Retina (tissue), 1 donor: ENCODE data around the gene CSF3R.

Source experiments
- DNase-seq: peaks from one replicate; pipeline ENCODE4 v3.0.0-alpha.2; 2016

Gene CSF3R

DNA sequence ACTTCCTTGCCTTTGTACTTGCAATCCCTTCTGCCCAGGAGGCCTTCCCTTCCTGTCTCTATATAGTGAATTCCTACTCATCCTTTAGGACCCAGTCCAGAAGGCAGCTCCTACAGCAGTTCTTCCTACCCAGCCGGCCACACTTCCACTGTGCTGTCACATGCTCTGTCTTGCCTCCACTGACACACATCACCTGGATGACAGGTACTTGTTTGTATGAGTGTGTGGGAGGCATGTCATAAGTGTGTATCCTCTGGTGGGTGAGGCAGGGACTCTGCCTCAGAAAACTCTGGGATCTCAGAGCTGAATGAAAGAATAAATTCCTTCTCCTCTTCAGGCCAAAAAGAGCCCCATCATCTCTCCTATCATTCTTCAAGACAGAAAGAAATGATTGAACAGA lies 27.3 kb downstream of the CSF3R start:
- DNase-seq: no peak

DNA sequence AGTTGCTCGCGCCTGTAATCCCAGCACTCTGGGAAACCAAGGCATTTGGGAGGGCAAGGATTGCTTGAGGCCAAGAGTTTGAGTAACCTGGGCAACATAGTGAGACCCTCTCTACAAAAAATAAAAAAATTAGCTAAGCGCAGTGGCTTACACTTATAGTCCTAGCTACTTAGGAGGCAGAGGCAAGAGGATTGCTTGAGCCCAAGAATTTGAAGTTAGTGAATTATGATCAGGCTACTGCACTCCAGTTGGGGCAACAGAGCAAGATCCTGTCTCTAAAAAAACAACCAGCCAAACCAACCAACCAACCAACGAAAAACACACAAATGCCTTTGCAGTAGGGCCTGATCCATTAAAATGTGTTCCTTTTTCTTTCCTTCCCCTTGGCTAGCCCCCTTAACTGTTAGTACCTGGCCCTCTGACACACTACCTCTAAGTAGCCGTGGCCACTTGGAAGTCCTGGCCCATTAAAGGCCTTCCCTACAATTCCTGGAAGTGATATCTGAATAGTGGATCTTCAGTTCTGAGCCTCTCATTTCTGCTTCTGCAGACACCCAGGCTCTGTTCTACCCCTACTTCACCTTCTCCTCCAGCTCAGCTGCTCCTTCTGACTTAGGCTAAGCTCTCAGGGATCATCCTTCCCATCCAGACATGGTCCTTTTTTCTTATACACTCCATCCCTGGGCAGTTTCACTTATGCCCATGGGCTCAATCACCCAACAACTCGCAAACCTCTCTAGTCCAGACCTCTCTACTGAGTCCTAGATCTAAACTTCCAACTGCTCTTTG lies 28.9 kb downstream of the CSF3R start:
- DNase-seq: no peak

DNA sequence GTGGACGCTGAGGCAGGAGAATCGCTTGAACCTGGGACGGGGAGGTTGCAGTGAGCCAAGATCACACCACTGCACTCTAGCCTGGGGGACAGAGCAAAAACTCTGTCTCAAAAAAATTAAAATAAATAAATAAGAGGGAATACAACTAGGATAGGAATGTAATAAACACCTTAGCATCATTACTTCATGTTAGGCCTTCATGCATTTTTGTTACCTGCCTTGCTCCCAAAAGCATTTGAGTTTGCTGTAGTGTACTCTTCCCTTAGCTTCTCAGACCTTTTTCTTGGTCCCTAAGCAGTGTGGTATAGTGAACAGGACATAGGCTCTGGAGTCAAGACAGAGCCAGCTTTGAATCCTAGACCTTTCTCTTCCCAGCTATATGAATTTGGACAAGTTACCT lies 29.7 kb downstream of the CSF3R start:
- no peak for DNase-seq

DNA sequence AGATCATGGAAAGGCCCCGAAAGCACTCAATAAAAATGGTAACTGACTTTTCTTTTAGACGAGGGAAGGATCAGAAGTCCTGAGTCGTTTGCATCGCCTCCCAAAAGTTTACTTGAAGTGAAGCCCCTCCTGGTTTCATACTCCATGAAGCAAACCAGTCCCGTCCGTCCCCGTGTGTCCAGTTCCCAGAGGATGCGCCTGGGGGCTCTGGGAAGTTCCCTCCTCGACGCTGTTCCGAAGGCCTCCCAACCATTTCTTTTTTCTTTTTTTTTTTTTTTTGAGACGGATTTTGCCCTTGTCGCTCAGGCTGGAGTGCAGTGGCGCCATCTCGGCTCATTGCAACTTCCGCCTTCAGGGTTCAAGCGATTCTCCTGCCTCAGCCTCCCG lies 31.8 kb downstream of the CSF3R start:
- no peak for DNase-seq

DNA sequence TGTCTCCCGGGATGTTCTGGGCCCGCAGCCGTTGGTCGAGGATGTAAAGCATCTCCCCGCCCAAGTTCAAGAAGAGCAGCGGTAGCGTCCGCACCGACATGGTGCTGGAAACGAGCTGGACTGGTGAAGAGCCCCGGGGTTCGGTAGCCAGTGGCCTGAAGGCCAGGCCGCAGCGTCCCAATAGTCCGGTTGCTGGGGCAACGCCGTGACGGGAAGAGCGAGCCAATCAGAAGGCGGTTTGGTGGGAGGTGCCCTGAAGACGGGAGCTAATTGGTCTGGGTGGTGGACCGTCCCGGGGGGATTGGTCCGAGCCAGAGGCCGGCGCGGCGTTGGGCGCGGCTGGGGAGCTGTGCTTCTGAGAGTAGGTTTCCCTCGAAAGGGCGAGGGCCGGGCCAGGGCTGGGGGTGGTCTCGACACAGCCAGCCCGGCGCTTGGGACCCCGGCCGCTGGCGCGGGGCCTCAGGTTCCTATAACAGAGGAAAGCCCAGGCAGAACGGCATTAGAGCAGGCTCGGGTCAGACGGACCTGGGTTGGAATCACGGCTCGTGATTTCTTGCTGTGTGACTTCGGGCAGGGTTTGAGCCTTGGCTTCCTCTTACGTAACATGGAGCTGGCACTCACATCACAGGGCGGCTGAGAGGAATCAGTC lies 32.3 kb downstream of the CSF3R start, which contains the start of gene OSCP1:
OSCP1 (minus strand) TSS at position 182 of the 649 bp plus-strand sequence; CDS start at position 100, 82 bp downstream.
- peak; percentile 99 for DNase-seq

DNA sequence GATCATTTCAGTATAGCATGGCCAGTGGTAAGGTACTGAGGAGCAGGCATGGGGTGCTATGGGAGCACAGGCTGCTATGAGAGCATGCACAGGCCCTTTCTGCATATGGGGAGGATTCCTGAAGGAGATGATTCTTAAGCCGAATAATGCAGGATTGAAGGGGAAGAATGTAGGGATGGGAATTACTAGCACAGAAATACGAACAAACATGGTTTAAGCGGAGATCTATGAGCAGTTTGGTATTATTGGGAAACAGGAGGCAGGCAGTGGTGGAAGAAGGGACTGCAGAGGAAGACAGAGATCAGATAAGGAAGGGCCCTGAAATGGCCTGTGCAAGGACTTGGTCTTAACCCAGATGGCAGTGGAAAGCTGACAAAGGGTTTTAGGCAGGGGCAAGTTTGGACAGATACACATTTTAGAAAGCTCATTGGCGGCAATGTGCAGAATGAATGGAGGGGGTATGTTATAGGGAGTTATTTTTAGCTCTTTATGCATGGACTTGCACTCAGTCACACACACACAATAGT lies 34.1 kb downstream of the CSF3R start:
- no peak for DNase-seq

DNA sequence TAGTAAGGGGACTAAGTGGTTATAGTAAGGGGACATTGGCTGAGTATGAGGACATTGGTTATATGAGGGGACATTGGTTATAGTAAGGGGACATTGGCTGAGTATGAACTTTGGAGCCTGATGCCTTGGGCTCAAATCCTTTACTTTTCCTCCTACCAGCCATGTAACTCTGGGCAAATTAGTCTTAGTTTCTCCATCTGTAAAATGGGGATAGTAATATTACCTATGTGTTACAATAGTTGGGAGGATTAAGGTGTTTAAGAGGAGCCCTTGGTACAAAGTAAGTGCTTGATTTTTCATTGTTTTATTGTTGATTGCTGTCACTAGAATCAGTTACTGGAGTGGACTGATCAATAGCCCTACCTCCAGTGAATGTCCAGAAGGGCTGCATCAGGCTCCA lies 35.3 kb downstream of the CSF3R start:
- no peak for DNase-seq

DNA sequence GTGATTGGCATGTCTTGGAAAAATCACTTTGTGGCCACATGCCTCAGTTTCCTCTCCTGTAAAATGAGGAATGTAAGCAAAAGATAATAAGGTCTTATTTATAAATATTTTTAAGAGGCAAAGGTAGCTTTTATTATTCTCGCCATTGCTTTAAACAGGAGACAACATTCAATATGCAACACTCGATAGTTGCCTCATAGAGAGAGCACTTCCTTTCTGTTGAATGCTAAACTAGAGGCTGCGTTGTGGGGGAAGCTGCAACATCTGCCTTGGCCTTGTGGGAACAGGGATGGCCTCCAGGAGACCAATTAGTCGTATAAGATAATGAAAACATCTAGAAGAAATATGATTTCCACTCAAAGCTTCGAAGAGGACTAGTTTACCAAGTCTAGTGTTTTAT lies 36.0 kb downstream of the CSF3R start:
- no peak for DNase-seq

DNA sequence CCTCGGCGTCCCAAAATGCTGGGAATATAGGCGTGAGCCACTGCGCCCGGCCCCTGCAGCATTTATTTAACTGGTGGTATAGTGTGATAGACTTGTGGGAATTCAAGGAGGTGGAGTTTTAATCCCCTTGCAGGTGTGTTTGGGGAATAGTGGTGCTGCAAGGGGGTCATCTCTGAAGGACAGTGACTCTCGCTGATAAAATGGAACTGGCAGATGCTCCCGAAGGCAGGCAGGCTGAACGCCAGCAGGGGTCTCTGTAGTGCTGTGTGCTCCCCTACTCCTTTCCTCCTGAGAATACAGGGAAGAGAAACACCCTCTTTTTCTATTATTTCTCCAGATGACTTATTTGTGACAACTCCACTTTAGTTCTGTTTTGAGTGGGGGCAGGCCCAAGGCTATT lies 36.4 kb downstream of the CSF3R start:
- DNase-seq: peak; percentile 36

DNA sequence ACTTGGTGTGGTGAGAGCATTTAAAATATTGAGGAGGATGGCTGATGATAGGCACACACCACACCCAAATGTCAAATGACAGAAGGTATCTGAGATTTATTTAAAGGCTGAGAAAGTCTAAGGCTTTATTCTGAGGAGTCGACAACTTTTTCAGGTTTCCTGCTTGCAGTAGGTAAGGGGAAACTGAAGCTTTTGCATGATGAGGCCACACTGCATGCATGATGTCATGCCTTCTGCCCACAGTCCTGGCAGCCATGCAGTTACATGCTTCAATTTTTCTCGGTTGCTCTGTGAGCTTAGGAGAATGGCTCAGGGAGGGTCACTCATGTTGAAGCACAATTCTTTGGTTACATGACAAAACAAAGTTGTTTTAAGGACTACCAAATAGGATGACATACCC lies 39.4 kb downstream of the CSF3R start:
- no peak for DNase-seq

DNA sequence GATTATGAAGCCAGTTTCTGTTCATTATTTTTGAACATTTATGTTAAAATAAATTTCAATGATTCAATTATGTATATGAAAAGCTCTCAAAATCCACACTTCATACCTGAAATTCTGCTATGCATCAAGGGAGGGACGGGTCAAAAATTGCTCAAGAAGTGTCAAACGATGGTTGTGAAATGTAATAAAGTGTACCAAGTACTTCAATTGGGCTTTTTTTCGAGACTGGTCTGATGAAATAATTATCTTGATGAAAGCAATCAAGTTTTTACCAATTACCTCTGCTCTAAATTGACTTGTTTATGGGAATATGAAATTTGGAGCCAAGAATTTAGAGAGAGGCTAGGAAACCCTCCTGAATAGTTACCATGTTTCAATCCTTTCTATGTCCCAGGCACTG lies 40.4 kb downstream of the CSF3R start:
- DNase-seq: no peak

DNA sequence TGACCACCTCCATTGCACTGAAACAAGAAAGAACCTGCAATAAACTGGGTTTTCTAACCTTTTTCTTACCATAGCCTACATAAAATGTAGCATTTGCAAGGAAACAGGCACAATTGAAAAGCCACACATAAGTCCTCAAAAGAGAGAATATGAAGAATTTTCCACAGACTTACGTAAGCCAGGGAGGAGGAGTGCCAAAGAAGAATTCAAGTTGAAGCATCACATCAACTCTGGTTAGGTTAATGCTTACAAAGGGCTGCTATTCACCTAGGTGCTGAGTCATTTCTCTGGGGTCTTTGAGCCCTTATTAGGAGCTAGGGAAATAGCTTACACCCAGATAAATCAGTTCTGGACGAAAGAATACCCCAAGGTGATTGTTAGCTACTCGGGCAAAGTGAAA lies 42.1 kb downstream of the CSF3R start:
- DNase-seq: no peak

DNA sequence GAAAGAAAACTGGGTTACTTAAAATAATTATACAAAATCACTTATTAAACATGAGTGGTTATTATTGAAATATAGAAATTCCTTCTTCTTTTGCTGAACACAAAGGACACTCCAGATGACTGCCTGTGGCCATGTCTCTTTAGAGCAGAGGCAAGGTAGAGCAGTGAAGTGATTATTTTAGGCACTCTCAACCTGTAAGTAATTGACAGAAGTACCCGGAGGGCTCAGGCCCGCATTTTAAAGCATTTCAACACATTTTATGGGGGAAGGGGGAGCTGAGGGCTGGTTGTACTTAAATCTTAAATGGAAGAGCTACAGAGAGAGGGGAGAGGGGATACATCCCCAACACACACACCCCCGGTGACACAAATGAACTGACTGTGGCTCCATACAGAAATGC lies 42.7 kb downstream of the CSF3R start:
- no peak for DNase-seq

DNA sequence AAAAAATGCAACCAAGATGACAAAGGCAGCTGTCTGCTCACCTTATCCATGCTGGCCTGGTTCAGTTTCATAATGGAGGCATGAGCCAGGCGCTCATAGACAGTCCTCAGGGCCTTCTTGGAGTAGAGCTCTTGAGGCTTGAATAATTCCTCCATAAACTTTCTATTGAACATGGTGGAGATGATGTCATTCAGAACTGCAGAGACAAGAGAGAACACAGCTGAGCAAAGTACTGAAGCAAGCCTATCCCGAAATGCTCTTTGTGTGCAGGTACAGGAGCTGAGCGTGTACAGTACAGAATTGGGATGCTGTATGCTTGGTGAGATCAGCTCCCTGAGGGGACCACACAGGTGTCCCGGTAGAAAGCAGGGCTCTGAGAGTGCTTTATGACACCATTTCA lies 44.0 kb downstream of the CSF3R start:
- DNase-seq: no peak

DNA sequence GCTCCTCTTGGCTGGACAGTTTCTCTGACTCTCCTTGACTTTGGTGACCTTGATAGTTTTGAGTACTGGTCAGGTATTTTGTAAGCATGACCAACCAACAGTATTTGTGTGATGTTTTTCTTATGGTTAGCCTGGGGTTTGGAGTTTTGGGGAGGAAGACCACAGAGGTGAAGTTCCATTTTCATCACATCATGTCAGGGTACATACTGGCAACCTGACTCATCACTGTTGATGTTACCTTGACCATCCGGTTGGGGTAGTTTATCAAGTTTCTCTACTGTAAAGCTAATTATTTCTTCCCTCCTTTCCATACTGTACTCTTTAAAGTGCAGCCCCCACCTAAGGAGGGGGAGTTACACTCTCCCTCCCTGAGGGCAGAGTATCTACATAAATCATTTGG lies 45.9 kb downstream of the CSF3R start:
- no peak for DNase-seq

DNA sequence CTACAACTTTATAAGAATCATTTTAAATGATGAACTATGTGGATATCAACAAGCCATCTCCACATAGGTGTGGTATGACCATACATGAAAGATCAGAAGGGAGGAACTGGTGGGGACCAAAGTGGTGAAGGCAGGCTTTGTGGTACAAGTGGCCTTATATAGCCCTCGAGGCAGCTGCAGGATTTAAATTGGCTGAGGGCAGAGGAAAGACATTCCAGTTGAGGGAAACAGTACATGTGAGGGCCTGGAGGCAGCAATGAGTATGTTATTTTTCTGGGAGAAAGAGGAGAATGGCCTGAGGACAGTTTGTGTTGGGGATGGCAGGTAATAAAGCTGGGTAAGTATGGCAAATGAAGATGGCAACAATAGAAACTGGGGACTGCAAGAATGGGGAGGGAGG lies 49.6 kb downstream of the CSF3R start:
- no peak for DNase-seq

DNA sequence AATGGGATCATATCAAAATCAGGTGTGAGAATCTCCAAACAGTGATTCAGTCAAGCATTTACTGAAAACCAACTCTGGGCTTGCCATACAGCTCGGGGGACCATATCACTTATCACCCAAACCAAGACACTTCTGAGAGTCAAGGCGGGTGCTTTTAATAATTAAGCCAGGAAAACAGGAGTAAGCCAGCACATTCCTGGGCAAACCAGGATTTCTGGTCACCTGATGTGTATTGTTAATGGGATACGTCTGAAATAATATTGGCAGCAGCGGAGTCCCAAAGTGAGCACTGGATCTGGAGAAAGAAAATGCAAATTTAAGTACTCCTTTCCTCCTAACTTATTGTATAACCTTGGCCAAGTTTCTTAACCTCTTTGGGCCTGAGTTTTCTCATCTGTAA lies 50.1 kb downstream of the CSF3R start:
- no peak for DNase-seq

DNA sequence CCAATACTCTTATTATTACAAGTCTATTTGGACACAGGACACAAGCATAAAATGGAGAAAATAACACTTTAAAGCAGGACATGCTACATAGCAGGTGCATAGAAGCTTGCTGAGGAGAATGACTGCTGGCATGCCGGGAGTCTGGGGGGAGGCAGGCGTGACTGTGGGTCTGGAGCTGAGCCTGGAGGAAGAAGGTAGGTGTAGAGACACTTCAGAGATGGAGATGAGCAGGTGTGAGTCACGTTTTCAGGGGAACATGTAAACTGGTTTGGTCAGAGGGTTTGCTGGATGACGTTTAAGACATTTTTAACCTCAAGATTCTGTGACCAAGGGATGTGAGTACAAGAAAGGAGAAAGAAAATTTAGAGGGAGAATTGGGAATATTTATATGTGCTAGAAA lies 56.9 kb downstream of the CSF3R start:
- no peak for DNase-seq

DNA sequence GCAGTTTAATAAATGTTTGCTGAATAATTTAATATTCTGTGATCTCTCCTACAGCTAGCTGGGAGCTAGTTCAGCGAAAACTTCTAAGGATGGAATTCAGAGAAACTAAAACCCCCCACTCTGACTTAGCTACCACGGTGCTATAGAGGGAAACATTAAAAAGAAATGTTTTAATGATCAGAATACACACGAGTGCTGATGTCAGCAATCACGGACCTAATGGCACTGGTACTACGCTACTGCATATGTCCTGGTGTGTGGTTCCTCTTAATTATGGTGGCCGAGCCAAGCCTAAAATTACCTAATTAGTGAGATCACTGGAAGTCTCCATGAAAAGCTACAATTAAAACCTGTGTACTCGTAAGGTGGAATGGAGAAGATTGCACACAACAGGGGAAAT lies 61.1 kb downstream of the CSF3R start:
- no peak for DNase-seq

DNA sequence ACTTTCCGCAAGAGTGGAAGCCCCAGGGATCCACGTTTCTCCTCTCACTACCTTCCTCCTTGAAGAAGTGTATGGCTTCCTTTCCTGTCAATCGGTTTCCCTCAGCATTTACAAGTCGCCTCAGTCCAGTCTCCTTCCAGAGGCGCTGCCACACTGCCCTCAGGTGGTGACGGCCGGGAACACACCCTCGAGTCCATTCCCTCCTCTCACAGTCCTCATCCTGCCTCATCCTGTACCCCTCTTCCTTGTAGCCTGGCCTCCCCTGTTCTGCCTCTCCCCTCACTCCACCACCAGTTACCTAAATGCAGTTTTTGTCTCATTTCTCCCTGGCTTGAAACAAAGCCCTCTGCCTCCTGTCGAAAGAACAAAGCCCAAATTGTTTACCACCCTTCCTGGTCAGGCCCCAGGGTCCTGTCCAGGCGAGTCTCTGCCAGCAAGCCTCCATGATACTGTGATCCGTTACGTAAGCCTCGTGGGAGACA lies 61.8 kb downstream of the CSF3R start:
- DNase-seq: peak; percentile 86

DNA sequence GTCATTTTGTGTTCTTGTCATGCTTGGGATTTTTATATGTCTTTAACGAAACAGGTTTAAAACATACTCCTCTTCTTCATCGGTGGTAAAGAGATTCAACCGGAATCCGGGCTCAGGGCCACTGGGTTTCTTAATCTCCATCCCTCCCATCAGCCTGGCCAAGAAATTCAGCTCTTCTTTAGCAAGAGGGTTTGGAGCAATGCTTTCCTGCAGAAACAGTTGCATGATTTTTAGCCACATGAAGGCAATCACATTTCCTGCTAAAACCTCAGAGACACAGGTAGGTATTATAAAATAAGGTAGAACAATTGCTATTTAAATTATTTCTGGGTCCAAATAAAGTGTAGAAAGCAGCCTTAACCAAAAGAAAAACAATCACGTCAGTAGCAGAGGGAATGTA lies 62.3 kb downstream of the CSF3R start:
- no peak for DNase-seq

DNA sequence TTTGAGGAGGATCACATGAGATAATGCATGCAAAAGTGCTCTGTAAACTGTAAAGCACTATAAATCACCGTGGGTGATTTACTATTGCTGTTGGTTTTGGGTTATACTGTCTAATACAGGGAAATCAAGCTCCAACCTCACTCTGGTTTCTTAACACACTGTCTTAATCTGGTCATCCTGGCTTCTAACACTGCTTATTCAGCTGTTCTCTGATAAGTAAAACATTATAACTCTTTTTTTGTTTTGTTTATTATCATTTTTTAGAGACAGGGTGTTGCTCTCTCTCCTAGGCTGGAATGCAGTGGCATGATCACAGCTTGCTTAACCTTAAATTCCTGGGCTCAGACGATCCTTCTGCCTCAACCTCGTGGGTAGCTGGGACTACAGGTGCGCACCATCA lies 63.1 kb downstream of the CSF3R start:
- no peak for DNase-seq

DNA sequence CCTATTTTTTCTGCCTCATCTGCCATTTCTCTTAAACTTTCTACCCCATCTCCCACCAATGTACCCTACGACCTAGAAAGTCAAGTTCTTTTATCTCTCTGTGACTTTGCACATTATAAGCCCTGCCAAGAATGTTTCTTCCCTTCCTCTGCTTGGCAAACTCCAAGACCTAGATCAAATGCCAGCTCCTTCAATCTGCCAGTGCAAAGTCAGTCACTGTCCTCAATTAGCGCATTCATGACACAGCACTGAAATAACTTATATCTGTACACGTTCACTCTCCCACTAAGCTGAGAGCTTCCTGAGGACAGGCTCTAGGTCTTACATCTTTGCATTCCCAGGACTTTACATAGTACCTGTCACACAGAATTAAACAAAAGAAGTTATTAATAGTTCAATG lies 63.6 kb downstream of the CSF3R start:
- no peak for DNase-seq

DNA sequence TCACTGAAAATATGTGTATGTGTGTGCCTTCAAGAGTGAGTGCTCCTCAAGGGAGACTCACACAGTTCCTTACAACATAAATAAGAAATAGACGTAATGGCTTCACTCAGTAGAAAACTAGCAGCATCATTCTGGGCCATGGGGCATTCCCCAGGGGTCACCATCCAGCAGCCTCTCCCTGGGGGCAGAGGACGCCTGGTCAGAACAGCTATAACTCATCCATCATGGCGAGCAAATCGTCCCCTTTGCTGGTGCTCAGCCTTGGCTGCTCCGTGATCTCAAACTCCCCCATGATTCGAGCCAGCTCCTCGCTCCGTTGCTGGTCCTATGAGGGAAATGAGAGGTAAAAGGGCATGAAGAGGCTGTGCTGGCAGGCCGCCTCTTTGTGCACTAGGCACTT lies 64.8 kb downstream of the CSF3R start:
- no peak for DNase-seq
